Gastrocnemius medialis (tissue), 4 donors: ENCODE data around the gene PRKG1. TPM values are rescaled to one million over a fixed set of nuclear protein-coding genes. Genes with fewer than 3 reads are reported as not detected.
"Not testable (repeated sequence)": the region's sequence is repeated elsewhere in the genome, so short reads cannot be mapped to it uniquely, and the experiment has no call there.

Source experiments
- ATAC-seq, 2 donors: fragments of 150-250 bp; one replicate each; pipeline ENCODE4 v1.9.1; 2016
- DNase-seq, 2 donors: peaks; one replicate each; pipeline ENCODE4 v3.0.0-alpha.2; 2019
- H3K27ac ChIP-seq, 4 donors: fragments of 200-600 bp; sonication (generic); 1 replicate in 1 of 4; 2 replicates in 3 of 4; pipeline ENCODE4 v1.5.1; 2016 to 2018; ENCODE audit warnings: mild to moderate bottlenecking in 2 of 4, moderate library complexity in 1 of 4
- H3K27me3 ChIP-seq, 3 donors: fragments of 200-600 bp; sonication (generic) in 2 of 3; 1 replicate in 1 of 3; 2 replicates in 2 of 3; pipeline versions ENCODE4 v1.5.1 to v1.6.0; 2016 to 2019; ENCODE audit warnings: mild to moderate bottlenecking in 1 of 3, moderate library complexity in 1 of 3
- H3K36me3 ChIP-seq, 2 donors: fragments of 200-600 bp; sonication (generic) in 1 of 2; one replicate each; pipeline ENCODE4 v1.5.1; 2017 to 2018
- H3K4me1 ChIP-seq, 2 donors: fragments of 200-600 bp; sonication (generic) in 1 of 2; one replicate each; pipeline ENCODE4 v1.5.1; 2016 to 2017; ENCODE audit warnings: mild to moderate bottlenecking in 2 of 2
- H3K4me3 ChIP-seq, 4 donors: fragments of 200-600 bp; sonication (generic) in 3 of 4; 1 replicate in 1 of 4; 2 replicates in 3 of 4; pipeline ENCODE4 v1.5.1; 2016 to 2019; ENCODE audit warnings: mild to moderate bottlenecking in 2 of 4
- H3K9me3 ChIP-seq, 3 donors: fragments of 200-600 bp; sonication (generic) in 2 of 3; 1 replicate in 1 of 3; 2 replicates in 2 of 3; pipeline ENCODE4 v1.5.1; 2016 to 2019
- CTCF ChIP-seq, 5 experiments: fragments of 450-650 bp in 3 of 5; fragments of 200-600 bp in 2 of 5; sonication (generic) in 2 of 5; IDR thresholded peaks in 4 of 5; conservative IDR thresholded peaks in 1 of 5; 1 replicate in 4 of 5; 2 replicates in 1 of 5; pipeline ENCODE4 v1.5.1; 2016 to 2019; ENCODE audit warnings: antibody characterized with exemption in 5 of 5, mild to moderate bottlenecking in 3 of 5, moderate library complexity in 3 of 5
- POLR2A ChIP-seq, 2 donors: fragments of 450-650 bp; IDR thresholded peaks; one replicate each; pipeline ENCODE4 v1.6.1; 2017; ENCODE audit warnings: antibody characterized with exemption in 2 of 2, mild to moderate bottlenecking in 2 of 2, moderate library complexity in 2 of 2
- in situ Hi-C, 4 donors: fragments of 200-750 bp; cut with MboI; loops; one replicate each; pipeline versions ENCODE4 v1.15.0 to v1.8.0; 2017; ENCODE audit warnings: low sequenced_read_pairs in 4 of 4
- intact Hi-C: fragments of 100-400 bp; cut with DNase I; formaldehyde crosslinking; loops from one replicate; pipeline ENCODE4 v1.15.1; 2023; ENCODE audit warnings: low total_unique reads
- total RNA-seq, 4 donors: library from RNA; depleted of rRNA; stranded (reverse); fragments of >200 nt; gene quantifications; one replicate each; pipeline versions ENCODE4 v1.1.0 to v1.2.3, GENCODE V29; 2016

The PRKG1 gene
- total RNA-seq, 4 donors from 2014 or later: 10.4 to 39.4 (median 25.1) TPM

DNA sequence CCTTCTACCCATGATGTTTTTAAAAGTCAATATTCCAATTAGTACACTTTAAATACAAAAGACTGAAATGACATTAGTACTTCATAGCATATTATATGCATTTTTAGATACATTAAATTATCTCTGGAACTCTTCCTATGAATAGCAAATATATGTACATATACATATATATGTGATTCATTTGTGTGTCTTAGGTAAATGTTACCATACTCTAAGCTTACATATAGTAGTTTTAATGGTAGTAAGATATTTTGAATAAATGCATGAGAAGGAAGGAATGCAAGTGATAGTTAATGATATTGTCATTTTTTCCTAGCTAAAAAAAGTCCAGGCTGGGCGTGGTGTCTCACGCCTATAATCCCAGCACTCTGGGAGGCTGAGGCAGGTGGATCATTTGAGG, 671.1 kb downstream of the PRKG1 start:
- no peak for DNase-seq
- Histone ChIP-seq H3K27ac (no peak overlapping the region), H3K9me3 (no peaks in the 10 kb centered on the region), H3K4me3 (no peak overlapping the region), H3K27me3 (no peaks in the 10 kb centered on the region), H3K36me3 (no peaks in the 10 kb centered on the region), H3K4me1 (no peaks in the 10 kb centered on the region)
- intact Hi-C loops: no loop called here
- in situ Hi-C loops: no loop called here
- TF ChIP-seq POLR2A (IDR thresholded peaks at IDR 0.05) (no peak), CTCF (IDR thresholded peaks at IDR 0.05 in 4 of 5, conservative IDR thresholded peaks at IDR 0.05 in 1 of 5) (no peak)
- no peak for ATAC-seq

GRCh38 chr10:51747216-51747615, 672.9 kb downstream of the PRKG1 start:
- H3K9me3 ChIP-seq: no peaks in the 10 kb centered on the region
- no peak for ATAC-seq
- no peak for TF ChIP-seq POLR2A (IDR thresholded peaks at IDR 0.05)
- TF ChIP-seq CTCF (IDR thresholded peaks at IDR 0.05 in 4 of 5, conservative IDR thresholded peaks at IDR 0.05 in 1 of 5): no peak
- no peak overlapping the region for H3K27ac ChIP-seq
- intact Hi-C loops (no loop called here), in situ Hi-C loops (no loop called here)
- H3K4me3 ChIP-seq: no peak overlapping the region
- H3K4me1 ChIP-seq: no peaks in the 10 kb centered on the region
- DNase-seq: no peak
- H3K36me3 ChIP-seq: no peaks in the 10 kb centered on the region
- no peaks in the 10 kb centered on the region for H3K27me3 ChIP-seq

DNA sequence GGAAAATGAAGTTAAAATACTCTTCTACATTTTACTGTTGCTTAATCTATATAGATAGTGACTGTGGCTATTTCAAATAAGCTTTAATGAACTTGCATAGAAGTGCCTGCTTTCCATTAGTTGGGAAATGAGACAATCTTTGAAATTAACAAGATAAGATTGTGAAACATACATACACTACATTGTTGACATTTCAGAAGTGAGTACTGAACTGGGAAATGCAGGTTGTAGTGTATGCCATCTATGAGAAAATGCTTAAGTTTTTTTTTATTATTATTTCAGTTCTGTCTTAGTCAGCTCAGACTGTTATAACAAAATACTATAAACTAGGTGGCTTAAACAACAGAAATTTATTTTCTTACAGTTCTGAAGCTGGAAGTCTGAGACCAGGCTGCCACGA, 674.7 kb downstream of the PRKG1 start:
- in situ Hi-C loops: no loop called here
- Histone ChIP-seq H3K36me3 (no peaks in the 10 kb centered on the region), H3K27ac (no peak overlapping the region), H3K4me3 (no peak overlapping the region), H3K27me3 (no peaks in the 10 kb centered on the region), H3K9me3 (no peaks in the 10 kb centered on the region), H3K4me1 (no peaks in the 10 kb centered on the region)
- DNase-seq (no peak), ATAC-seq (no peak)
- intact Hi-C loops: no loop called here
- TF ChIP-seq CTCF (IDR thresholded peaks at IDR 0.05 in 4 of 5, conservative IDR thresholded peaks at IDR 0.05 in 1 of 5): no peak
- no peak for TF ChIP-seq POLR2A (IDR thresholded peaks at IDR 0.05)

GRCh38 chr10:51758366-51758765, 684.1 kb downstream of the PRKG1 start:
- TF ChIP-seq POLR2A (IDR thresholded peaks at IDR 0.05) (no peak), CTCF (IDR thresholded peaks at IDR 0.05 in 4 of 5, conservative IDR thresholded peaks at IDR 0.05 in 1 of 5) (no peak)
- in situ Hi-C loops: no loop called here
- Histone ChIP-seq H3K27me3 (no peaks in the 10 kb centered on the region), H3K4me3 (no peak overlapping the region), H3K27ac (no peak overlapping the region), H3K9me3 (no peaks in the 10 kb centered on the region), H3K4me1 (peaks cover 0 to 9% of the 10 kb centered on the region in 2 donors), H3K36me3 (no peaks in the 10 kb centered on the region)
- intact Hi-C loops: no loop called here
- DNase-seq (no peak), ATAC-seq (no peak)

DNA sequence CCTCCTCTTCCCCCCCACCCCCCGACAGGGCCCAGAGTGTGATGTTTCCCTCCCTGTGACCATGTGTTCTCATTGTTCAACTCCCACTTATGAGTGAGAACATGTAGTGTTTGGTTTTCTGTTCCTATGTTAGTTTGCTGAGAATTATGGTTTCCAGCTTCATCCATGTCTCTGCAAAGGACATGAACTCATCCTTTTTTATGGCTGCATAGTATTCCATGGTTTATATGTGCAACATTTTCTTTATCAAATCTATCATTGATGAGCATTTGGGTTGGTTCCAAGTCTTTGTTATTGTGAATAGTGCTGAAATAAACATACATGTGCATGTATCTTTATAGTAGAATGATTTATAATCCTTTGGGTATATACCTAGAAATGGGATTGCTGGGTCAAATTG, 684.6 kb downstream of the PRKG1 start:
- in situ Hi-C loops, H3K36me3 ChIP-seq, H3K27ac ChIP-seq, H3K4me1 ChIP-seq, ATAC-seq, H3K4me3 ChIP-seq, intact Hi-C loops, H3K9me3 ChIP-seq, H3K27me3 ChIP-seq, DNase-seq: not testable (repeated sequence)
